Stomach smooth muscle (tissue), 2 donors: Measurements from ENCODE around the gene IL1RAPL2.

Experiments
- H3K27ac ChIP-seq: one replicate; pipeline ENCODE4 v1.7.0; 2013; ENCODE audit warnings: mild to moderate bottlenecking, low read length, inconsistent platforms
- H3K27me3 ChIP-seq, 2 donors: one replicate each; pipeline ENCODE4 v1.7.0; 2013; ENCODE audit warnings: low read length in 2 of 2; ENCODE audit not compliant: insufficient read depth in 2 of 2, control insufficient read depth in 1 of 2
- H3K36me3 ChIP-seq, 2 donors: one replicate each; pipeline ENCODE4 v1.7.0; 2013; ENCODE audit warnings: low read length in 2 of 2; ENCODE audit not compliant: control insufficient read depth in 2 of 2, insufficient read depth in 2 of 2
- H3K4me1 ChIP-seq: one replicate; pipeline ENCODE4 v1.7.0; 2013; ENCODE audit warnings: low read length; ENCODE audit not compliant: control insufficient read depth, insufficient read depth
- H3K4me3 ChIP-seq, 2 donors: one replicate each; pipeline ENCODE4 v1.7.0; 2013; ENCODE audit warnings: low read length in 2 of 2
- H3K9ac ChIP-seq, 2 donors: one replicate each; pipeline ENCODE4 v1.7.0; 2013; ENCODE audit warnings: low read length in 2 of 2, mild to moderate bottlenecking in 1 of 2
- H3K9me3 ChIP-seq, 2 donors: one replicate each; pipeline ENCODE4 v1.7.0; 2013; ENCODE audit warnings: low read length in 2 of 2; ENCODE audit not compliant: control insufficient read depth in 2 of 2
- donor health status: healthy.
- donor health status: Pancreatic carcinoma.

IL1RAPL2 gene

GRCh38 chrX:104921584-104922205 lies 355.7 kb downstream of the IL1RAPL2 start:
- Histone ChIP-seq H3K27ac (no peak overlapping the region), H3K36me3 (no peaks in the 10 kb centered on the region), H3K4me3 (no peak overlapping the region), H3K4me1 (no peaks in the 10 kb centered on the region), H3K27me3 (peaks cover 0 to 5% of the 10 kb centered on the region in 2 donors), H3K9ac (no peak overlapping the region), H3K9me3 (no peaks in the 10 kb centered on the region)

- Histone ChIP-seq H3K27me3 (peaks cover 0 to 5% of the 10 kb centered on the region in 2 donors), H3K27ac (no peak overlapping the region), H3K9me3 (no peaks in the 10 kb centered on the region), H3K9ac (no peak overlapping the region), H3K36me3 (no peaks in the 10 kb centered on the region), H3K4me3 (no peak overlapping the region), H3K4me1 (no peaks in the 10 kb centered on the region)
Observed at GRCh38 chrX:104922206-104922621, 356.2 kb downstream of the IL1RAPL2 start.

DNA sequence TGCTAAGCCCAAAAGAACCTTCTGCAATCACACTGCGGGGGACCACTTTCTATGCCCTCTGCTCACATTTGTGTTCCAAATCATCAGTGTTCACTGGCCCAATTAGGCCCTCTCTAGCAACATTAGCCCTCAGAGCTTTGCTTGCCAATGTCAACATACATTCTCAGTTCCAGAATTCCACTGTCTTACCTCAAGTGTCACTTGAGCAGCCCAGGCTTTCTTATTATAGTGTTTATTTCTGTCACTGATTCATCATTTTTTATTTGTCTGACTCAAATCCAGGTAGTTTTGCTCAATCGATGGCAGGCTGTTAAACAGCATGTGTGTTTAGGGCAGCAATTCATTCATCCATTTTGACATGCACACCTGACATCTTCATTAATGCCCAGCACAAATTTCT lies 363.3 kb downstream of the IL1RAPL2 start:
- H3K9me3 ChIP-seq: no peaks in the 10 kb centered on the region
- H3K4me1 ChIP-seq: no peaks in the 10 kb centered on the region
- no peak overlapping the region for H3K4me3 ChIP-seq
- no peaks in the 10 kb centered on the region for H3K27me3 ChIP-seq
- H3K9ac ChIP-seq: no peak overlapping the region
- H3K27ac ChIP-seq: no peak overlapping the region
- H3K36me3 ChIP-seq: no peaks in the 10 kb centered on the region

GRCh38 chrX:104935581-104935980 lies 369.6 kb downstream of the IL1RAPL2 start:
- H3K4me1 ChIP-seq: no peaks in the 10 kb centered on the region
- no peaks in the 10 kb centered on the region for H3K36me3 ChIP-seq
- H3K9ac ChIP-seq: no peak overlapping the region
- no peaks in the 10 kb centered on the region for H3K9me3 ChIP-seq
- H3K27me3 ChIP-seq: no peaks in the 10 kb centered on the region
- no peak overlapping the region for H3K27ac ChIP-seq
- no peak overlapping the region for H3K4me3 ChIP-seq

DNA sequence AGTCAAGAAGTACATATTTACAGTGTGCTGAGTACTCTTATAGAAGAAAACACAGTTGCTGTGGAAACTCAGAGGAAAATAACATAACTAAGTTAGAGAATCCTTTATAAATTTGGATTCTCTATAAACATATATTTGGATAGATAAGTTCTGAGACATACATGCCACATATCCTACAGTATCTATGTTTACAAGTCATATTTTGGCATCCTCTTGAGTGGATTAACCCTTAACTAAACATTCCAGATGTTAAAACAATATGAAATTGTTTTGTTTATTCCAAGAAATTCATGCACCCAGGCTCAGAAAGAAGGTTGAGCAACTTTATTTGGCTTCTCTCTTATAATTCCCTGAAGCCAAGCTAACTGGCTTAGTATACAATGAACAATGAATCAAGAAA lies 387.3 kb downstream of the IL1RAPL2 start:
- Histone ChIP-seq H3K9me3 (no peaks in the 10 kb centered on the region), H3K36me3 (no peaks in the 10 kb centered on the region), H3K27me3 (no peaks in the 10 kb centered on the region), H3K27ac (no peak overlapping the region), H3K9ac (no peak overlapping the region), H3K4me1 (no peaks in the 10 kb centered on the region), H3K4me3 (no peak overlapping the region)

- Histone ChIP-seq H3K4me1 (no peaks in the 10 kb centered on the region), H3K27ac (no peak overlapping the region), H3K27me3 (peaks cover 0 to 9% of the 10 kb centered on the region in 2 donors), H3K9me3 (no peaks in the 10 kb centered on the region), H3K9ac (no peak overlapping the region), H3K4me3 (no peak overlapping the region), H3K36me3 (no peaks in the 10 kb centered on the region)
Observed at GRCh38 chrX:104961926-104962325, 395.9 kb downstream of the IL1RAPL2 start.

GRCh38 chrX:104968241-104968640 lies 402.2 kb downstream of the IL1RAPL2 start:
- no peaks in the 10 kb centered on the region for H3K9me3 ChIP-seq
- H3K4me3 ChIP-seq: no peak overlapping the region
- H3K27me3 ChIP-seq: no peaks in the 10 kb centered on the region
- H3K4me1 ChIP-seq: no peaks in the 10 kb centered on the region
- no peak overlapping the region for H3K27ac ChIP-seq
- no peaks in the 10 kb centered on the region for H3K36me3 ChIP-seq
- no peak overlapping the region for H3K9ac ChIP-seq

DNA sequence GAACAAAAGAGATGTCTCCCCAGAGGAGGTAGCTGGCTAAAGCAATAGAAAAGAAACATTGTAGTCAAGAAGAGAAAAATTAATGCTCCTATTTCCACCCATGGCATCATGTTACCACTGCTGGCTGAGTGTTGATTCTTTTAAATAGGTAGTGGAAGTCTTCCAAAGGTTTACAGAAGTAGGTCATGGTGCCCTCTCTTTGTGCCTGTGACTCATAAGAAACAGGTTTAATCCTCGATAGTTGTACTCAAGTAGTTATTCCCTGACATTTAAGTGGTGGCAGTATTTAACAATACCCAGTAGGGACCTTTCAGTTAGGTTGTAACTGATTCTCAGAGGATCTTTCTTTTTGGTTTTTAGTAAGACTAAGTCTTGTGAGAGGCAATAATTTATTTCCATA lies 406.7 kb downstream of the IL1RAPL2 start:
- Histone ChIP-seq H3K27ac (no peak overlapping the region), H3K27me3 (peaks cover 0 to 4% of the 10 kb centered on the region in 2 donors)

GRCh38 chrX:104987063-104987462 lies 421.1 kb downstream of the IL1RAPL2 start:
- H3K4me3 ChIP-seq: no peak overlapping the region
- H3K36me3 ChIP-seq: no peaks in the 10 kb centered on the region
- H3K4me1 ChIP-seq: no peaks in the 10 kb centered on the region
- H3K27ac ChIP-seq: no peak overlapping the region
- H3K9me3 ChIP-seq: no peaks in the 10 kb centered on the region
- H3K27me3 ChIP-seq: peaks cover 0 to 3% of the 10 kb centered on the region in 2 donors
- H3K9ac ChIP-seq: no peak overlapping the region

More for the DNA sequence above, 406.7 kb downstream of the IL1RAPL2 start:
- H3K36me3 ChIP-seq: no peaks in the 10 kb centered on the region
- H3K4me3 ChIP-seq: no peak overlapping the region
- no peaks in the 10 kb centered on the region for H3K4me1 ChIP-seq
- no peaks in the 10 kb centered on the region for H3K9me3 ChIP-seq
- H3K9ac ChIP-seq: no peak overlapping the region

DNA sequence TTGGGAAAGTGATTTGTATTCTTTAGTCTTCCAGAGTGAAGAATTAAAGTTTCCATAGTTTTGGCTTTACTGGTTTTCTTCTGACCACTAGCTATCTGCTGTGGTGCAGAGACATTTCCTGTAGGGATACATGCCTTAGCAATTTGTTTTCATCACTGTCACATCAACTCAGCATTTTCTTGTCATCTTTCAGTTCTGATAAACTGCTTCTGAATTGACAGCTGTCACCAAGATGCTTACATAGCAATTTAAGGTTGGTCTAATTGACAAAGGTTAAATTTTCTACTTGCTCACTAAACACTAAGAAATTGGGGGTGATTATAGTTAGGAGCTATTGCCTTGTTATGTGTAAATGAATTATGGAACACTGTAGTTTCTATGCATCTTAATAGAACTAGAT lies 422.0 kb downstream of the IL1RAPL2 start:
- no peak overlapping the region for H3K4me3 ChIP-seq

GRCh38 chrX:104995546-104995945 lies 429.5 kb downstream of the IL1RAPL2 start:
- no peaks in the 10 kb centered on the region for H3K9me3 ChIP-seq
- no peak overlapping the region for H3K27ac ChIP-seq
- H3K36me3 ChIP-seq: no peaks in the 10 kb centered on the region
- no peaks in the 10 kb centered on the region for H3K4me1 ChIP-seq
- no peak overlapping the region for H3K9ac ChIP-seq
- H3K27me3 ChIP-seq: peaks cover 0 to 3% of the 10 kb centered on the region in 2 donors
- no peak overlapping the region for H3K4me3 ChIP-seq

More for the DNA sequence above, 422.0 kb downstream of the IL1RAPL2 start:
- Histone ChIP-seq H3K4me1 (no peaks in the 10 kb centered on the region), H3K27ac (no peak overlapping the region), H3K27me3 (peaks cover 0 to 3% of the 10 kb centered on the region in 2 donors), H3K9ac (no peak overlapping the region), H3K36me3 (no peaks in the 10 kb centered on the region), H3K9me3 (no peaks in the 10 kb centered on the region)
